Kidney epithelial cell (primary cell): ENCODE data around the gene IBA57. TPM values are rescaled to one million over a fixed set of nuclear protein-coding genes. Genes with fewer than 3 reads are reported as not detected.

ENCODE experiments used
- DNase-seq: peaks from one replicate; pipeline ENCODE4 v3.0.0-alpha.2; 2010; ENCODE audit warnings: low read depth
- H3K27me3 ChIP-seq: 2 replicates; pipeline ENCODE4 v1.6.0; 2011; ENCODE audit warnings: low read length; ENCODE audit not compliant: control insufficient read depth, insufficient read depth
- H3K36me3 ChIP-seq: 2 replicates; pipeline ENCODE4 v1.5.1; 2011; ENCODE audit warnings: low read length; ENCODE audit not compliant: control insufficient read depth, insufficient read depth
- H3K4me3 ChIP-seq: 2 replicates; pipeline ENCODE4 v1.5.1; 2011; ENCODE audit warnings: low read depth, mild to moderate bottlenecking, control low read depth, low read length
- total RNA-seq: library from RNA; depleted of rRNA; stranded (reverse); fragments of >200 nt; gene quantifications from 2 replicates; pipeline ENCODE4 v1.2.3, GENCODE V29; 2015
- TF ChIP-seq, protein P1 (sequence below): IDR thresholded peaks from 2 replicates; pipeline ENCODE4 v1.5.1; 2011; ENCODE audit warnings: mild to moderate bottlenecking, moderate library complexity, low read length, control low read depth, inconsistent platforms; ENCODE audit not compliant: insufficient read depth, poor library complexity, severe bottlenecking

IBA57 gene
- total RNA-seq, 1 donor from 2014 or later, result 7.1 TPM

DNA sequence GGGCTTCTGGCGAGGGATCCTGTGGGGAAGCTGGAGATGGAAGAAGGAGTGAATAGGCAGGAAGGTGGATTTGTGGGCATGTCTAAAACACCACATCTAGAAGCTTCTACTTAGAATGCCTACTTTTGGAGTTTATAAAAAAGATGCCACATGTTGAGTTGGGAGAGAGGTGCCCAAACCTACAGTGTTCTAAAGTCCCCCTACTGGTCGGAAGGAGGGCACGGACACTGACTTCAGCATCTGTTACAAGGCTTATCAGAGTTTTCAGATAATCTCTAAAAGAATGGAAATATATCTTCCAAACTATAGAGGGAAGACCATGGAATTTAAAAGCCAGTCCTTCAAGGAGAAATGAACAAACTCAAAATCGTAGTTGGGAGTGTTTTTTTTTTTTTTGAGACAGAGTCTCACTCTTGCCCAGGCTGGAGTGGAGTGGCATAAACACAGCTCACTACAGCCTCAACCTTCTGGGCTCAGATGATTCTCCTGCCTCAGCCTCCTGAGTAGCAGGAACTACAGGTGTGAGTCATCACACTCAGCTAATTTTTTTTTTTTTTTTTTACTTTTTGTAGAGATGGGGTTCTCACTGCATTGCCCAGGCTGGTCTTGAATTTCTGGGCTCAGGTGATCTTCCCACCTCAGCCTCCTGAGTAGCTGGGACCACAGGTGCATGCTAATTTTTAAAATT is 14.8 kb downstream of the IBA57 start:
- TF ChIP-seq, protein P1, sequence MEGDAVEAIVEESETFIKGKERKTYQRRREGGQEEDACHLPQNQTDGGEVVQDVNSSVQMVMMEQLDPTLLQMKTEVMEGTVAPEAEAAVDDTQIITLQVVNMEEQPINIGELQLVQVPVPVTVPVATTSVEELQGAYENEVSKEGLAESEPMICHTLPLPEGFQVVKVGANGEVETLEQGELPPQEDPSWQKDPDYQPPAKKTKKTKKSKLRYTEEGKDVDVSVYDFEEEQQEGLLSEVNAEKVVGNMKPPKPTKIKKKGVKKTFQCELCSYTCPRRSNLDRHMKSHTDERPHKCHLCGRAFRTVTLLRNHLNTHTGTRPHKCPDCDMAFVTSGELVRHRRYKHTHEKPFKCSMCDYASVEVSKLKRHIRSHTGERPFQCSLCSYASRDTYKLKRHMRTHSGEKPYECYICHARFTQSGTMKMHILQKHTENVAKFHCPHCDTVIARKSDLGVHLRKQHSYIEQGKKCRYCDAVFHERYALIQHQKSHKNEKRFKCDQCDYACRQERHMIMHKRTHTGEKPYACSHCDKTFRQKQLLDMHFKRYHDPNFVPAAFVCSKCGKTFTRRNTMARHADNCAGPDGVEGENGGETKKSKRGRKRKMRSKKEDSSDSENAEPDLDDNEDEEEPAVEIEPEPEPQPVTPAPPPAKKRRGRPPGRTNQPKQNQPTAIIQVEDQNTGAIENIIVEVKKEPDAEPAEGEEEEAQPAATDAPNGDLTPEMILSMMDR, result peak; percentile 8
- no peak for DNase-seq
- Histone ChIP-seq H3K36me3 (no peaks in the 10 kb centered on the region), H3K27me3 (no peaks in the 10 kb centered on the region), H3K4me3 (no peak overlapping the region)

DNA sequence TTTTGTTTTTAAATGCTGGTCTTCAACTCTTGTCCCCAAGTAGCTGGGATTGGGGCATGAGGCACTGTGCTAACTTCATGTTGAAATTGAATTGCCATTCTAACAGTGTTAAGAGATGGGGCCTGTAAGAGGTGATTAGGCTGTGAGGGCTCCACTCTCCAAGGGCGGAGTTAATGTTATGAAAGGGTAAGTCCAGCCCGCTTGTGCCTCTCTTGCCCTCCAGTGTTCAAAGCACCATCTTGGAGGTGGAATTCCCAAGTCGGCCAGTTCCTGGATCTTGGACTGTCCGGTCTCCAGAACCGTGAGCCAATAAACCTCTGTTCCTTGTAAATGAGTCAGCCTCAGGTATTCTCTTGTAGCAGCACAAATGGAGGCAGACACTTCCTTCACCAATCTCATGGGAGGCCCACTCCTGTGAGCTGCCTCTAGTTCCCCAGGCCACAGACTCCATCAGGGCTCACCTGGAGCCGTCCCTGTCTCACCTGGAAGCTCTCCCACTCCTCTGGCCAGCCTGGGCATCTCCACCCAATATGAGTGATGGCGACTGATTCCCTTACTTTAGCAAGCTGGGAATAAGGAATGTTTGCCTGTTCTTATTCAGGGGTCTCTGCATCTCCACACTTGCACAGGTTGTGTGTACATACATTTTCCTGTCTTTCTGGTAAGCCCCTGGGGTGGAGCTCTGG is 15.5 kb downstream of the IBA57 start:
- Histone ChIP-seq H3K4me3 (no peak overlapping the region), H3K27me3 (no peaks in the 10 kb centered on the region), H3K36me3 (no peaks in the 10 kb centered on the region)
- DNase-seq, result no peak
- TF ChIP-seq, protein P1, result no peak

DNA sequence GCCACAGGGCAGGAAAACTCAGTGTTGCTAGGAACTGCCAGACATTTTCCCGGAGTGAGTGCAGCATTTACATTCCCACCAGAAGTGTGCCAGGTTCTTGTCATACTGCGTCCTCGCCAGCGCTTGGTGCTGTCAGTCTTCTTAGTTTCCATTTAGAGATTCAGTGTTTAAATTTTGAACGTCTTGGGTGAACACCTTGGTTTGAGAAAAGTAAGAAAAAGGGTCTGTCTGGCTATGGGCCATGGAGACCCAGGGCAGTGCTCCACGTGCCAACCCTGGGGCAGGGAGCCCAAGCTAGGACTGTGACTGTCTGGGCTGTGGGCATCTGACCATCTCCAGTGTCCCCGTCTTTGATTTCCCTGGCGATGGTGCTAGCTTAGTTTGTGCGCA is 16.0 kb downstream of the IBA57 start:
- Histone ChIP-seq H3K36me3 (no peaks in the 10 kb centered on the region), H3K27me3 (no peaks in the 10 kb centered on the region), H3K4me3 (no peak overlapping the region)
- TF ChIP-seq, protein P1, result no peak
- no peak for DNase-seq

DNA sequence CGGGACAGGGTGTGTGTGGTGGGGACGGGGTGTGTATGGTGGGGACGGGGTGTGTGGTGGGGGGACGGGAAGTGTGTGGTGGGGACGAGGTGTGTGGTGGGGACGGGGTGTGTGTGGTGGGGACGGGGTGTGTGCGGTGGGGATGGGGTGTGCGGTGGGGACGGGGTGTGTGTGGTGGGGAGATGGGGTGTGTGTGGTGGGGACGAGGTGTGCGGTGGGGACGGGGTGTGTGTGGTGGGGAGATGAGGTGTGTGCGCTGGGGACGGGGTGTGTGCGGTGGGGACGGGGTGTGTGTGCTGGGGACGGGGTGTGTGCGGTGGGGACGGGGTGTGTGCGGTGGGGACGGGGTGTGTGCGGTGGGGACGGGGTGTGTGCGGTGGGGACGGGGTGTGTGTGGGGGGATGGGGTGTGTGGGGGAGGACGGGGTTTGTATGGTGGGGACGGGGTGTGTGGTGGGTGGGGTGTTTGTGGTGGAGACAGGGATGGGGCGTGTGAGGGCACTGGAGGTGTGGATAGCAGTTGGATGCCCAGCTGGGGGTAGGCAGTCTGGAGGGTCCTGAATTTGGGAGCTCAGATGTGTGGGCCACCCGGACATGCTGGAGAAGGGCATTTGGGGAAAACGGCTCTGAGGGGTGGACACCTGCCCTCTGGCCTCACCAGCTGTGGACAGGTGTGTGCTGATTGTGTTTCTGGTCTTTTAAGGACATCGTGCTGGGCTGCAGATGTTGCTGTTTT is 16.9 kb downstream of the IBA57 start:
- Histone ChIP-seq H3K36me3 (no peaks in the 10 kb centered on the region), H3K4me3 (no peak overlapping the region), H3K27me3 (no peaks in the 10 kb centered on the region)
- TF ChIP-seq, protein P1, result no peak
- DNase-seq, result no peak

DNA sequence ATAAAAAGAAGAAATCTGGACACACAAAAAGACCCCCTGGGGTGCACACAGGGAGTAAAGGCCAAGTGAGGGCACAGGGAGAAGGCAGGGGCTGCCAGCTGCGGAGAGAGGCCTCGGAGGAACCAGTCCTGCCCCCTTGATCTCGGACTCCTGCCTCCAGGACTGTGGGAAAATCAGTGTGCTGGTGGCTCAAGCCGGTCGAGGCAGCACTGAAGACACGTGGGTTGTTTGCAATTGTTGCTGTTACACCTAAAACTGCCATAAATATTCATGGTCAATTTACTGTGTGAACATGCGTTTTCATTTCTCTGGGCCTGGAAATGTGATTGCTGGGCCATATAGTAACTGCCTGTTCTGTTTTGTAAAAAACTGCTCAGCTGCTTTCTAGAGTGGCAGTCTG is 18.5 kb downstream of the IBA57 start:
- H3K36me3 ChIP-seq, result no peaks in the 10 kb centered on the region

More for the DNA sequence above, 18.5 kb downstream of the IBA57 start:
- H3K27me3 ChIP-seq, result no peaks in the 10 kb centered on the region
- DNase-seq, result no peak
- no peak overlapping the region for H3K4me3 ChIP-seq
- TF ChIP-seq, protein P1, result no peak
